Spleen (tissue), 11 donors: Measurements from ENCODE around the gene DOCK2. TPM values are rescaled to one million over a fixed set of nuclear protein-coding genes. Genes with fewer than 3 reads are reported as not detected.

ENCODE experiments used
- DNase-seq: peaks from one replicate; pipeline ENCODE4 v3.0.0-alpha.2; 2020
- H3K27ac ChIP-seq, 8 donors: fragments of 200-600 bp; sonication (generic) in 7 of 8; 1 replicate in 4 of 8; 2 replicates in 4 of 8; pipeline versions ENCODE4 v1.5.0 to v1.8.0; 2016 to 2021; ENCODE audit warnings: inconsistent platforms in 4 of 8, mild to moderate bottlenecking in 4 of 8, moderate library complexity in 1 of 8
- H3K27me3 ChIP-seq, 7 donors: fragments of 200-600 bp; sonication (generic) in 6 of 7; replicated peaks in 1 of 7; 1 replicate in 4 of 7; 2 replicates in 3 of 7; pipeline versions ENCODE4 v1.5.0 to v1.8.0; 2016 to 2021; ENCODE audit warnings: inconsistent platforms in 3 of 7, mild to moderate bottlenecking in 1 of 7
- H3K36me3 ChIP-seq, 6 donors: fragments of 200-600 bp; sonication (generic) in 5 of 6; 1 replicate in 4 of 6; 2 replicates in 2 of 6; pipeline versions ENCODE4 v1.5.0 to v1.8.0; 2016 to 2021; ENCODE audit warnings: inconsistent platforms in 2 of 6
- H3K4me1 ChIP-seq, 6 donors: fragments of 200-600 bp; sonication (generic) in 5 of 6; 1 replicate in 3 of 6; 2 replicates in 3 of 6; pipeline versions ENCODE4 v1.5.0 to v1.8.0; 2016 to 2021; ENCODE audit warnings: inconsistent platforms in 3 of 6
- H3K4me3 ChIP-seq, 8 donors: fragments of 200-600 bp; sonication (generic) in 7 of 8; 1 replicate in 4 of 8; 2 replicates in 4 of 8; pipeline versions ENCODE4 v1.5.0 to v1.8.0; 2016 to 2021; ENCODE audit warnings: inconsistent platforms in 4 of 8, mild to moderate bottlenecking in 4 of 8, moderate library complexity in 2 of 8
- H3K9me3 ChIP-seq, 8 donors: fragments of 200-600 bp; sonication (generic) in 7 of 8; 1 replicate in 4 of 8; 2 replicates in 4 of 8; pipeline versions ENCODE4 v1.5.0 to v1.8.0; 2016 to 2021; ENCODE audit warnings: inconsistent platforms in 4 of 8
- CTCF ChIP-seq, 11 experiments: fragments of 200-600 bp in 7 of 11; fragments of 450-650 bp in 4 of 11; sonication (generic) in 4 of 11; IDR thresholded peaks in 8 of 11; conservative IDR thresholded peaks in 3 of 11; 1 replicate in 7 of 11; 2 replicates in 4 of 11; pipeline versions ENCODE4 v1.4.0 to v1.8.0; 2016 to 2021; ENCODE audit warnings: antibody characterized with exemption in 11 of 11, inconsistent platforms in 4 of 11, mild to moderate bottlenecking in 1 of 11
- POLR2A ChIP-seq, 3 donors: fragments of 450-650 bp; IDR thresholded peaks; one replicate each; pipeline ENCODE4 v1.5.1; 2017; ENCODE audit warnings: antibody characterized with exemption in 3 of 3, mild to moderate bottlenecking in 1 of 3
- POLR2AphosphoS5 ChIP-seq, 3 donors: sonication (generic); formaldehyde crosslinking; IDR thresholded peaks; one replicate each; pipeline ENCODE4 v1.5.1; 2017; ENCODE audit warnings: antibody characterized with exemption in 3 of 3
- WGBS, 5 donors: extraction: QIAGEN DNeasy Blood & Tissue Kit in 3 of 5; methylation state at CpG; one replicate each; pipeline versions ENCODE4 v1.1.5 to v1.1.7; 2013 to 2018; 5-methylcytosine and 5-hydroxymethylcytosine counted together
- intact Hi-C: fragments of 100-400 bp; cut with DNase I; formaldehyde crosslinking; loops from one replicate; pipeline ENCODE4 v1.15.0; 2023; ENCODE audit warnings: low total_unique reads
- polyA plus RNA-seq, 3 donors: library from polyadenylated mRNA; stranded (reverse); fragments of 200-250 nt; gene quantifications; one replicate each; pipeline ENCODE4 v1.2.1, GENCODE V29; 2013
- total RNA-seq, 7 donors: library from RNA; depleted of rRNA in 3 of 7; stranded (reverse); fragments of >200 nt in 3 of 7; fragmentation: NEBNext Ultra II Directional in 4 of 7; extraction: Animal tissue kit (Norgen Biotek cat#: 25700) in 4 of 7; gene quantifications; one replicate each; pipeline versions ENCODE4 v1.1.0 to v1.2.1, GENCODE V29; 2016 to 2021
- donor health status: healthy with polysubstance abuse.
- donor health status: DM: no; HTN: no; CAD: no; lungs with moderate emphysema.
- donor health status: DM: no; HTN: no; CAD: no.
- donor health status: Bipolar disorder and iron deficiency.
- donor health status: healthy.
- donor health status: DM: no; HTN: no; CAD: no.
- donor health status: DM: yes; HTN: yes; CAD: no.

The DOCK2 gene
- total and polyA plus RNA-seq, 10 donors, result 30.6 to 321 (median 198) TPM

- intact Hi-C loops, result no loop called here
- no peaks in the 10 kb centered on the region for H3K4me1 ChIP-seq
- H3K36me3 ChIP-seq, result peaks cover 0 to 98% (median 87%) of the 10 kb centered on the region in 6 donors
- H3K9me3 ChIP-seq, result no peaks in the 10 kb centered on the region
- H3K4me3 ChIP-seq, result no peak overlapping the region
- 67 to 91% (median 77%) methylated on average over 3 of the region's 3 CpGs for WGBS, 5 donors
- no peaks in the 10 kb centered on the region for H3K27me3 ChIP-seq
- DNase-seq, result no peak
- TF ChIP-seq POLR2A (IDR thresholded peaks at IDR 0.05) (no peak), CTCF (IDR thresholded peaks at IDR 0.05 in 8 of 11, conservative IDR thresholded peaks at IDR 0.05 in 3 of 11) (no peak), POLR2AphosphoS5 (IDR thresholded peaks at IDR 0.05) (no peak)
- H3K27ac ChIP-seq, result no peak overlapping the region
Observed at GRCh38 chr5:170078458-170078857, 441.4 kb downstream of the DOCK2 start.

GRCh38 chr5:170078931-170079330, 441.9 kb downstream of the DOCK2 start:
- Histone ChIP-seq H3K9me3 (no peaks in the 10 kb centered on the region), H3K27me3 (no peaks in the 10 kb centered on the region), H3K36me3 (peaks cover 0 to 100% (median 92%) of the 10 kb centered on the region in 6 donors), H3K4me3 (no peak overlapping the region), H3K4me1 (no peaks in the 10 kb centered on the region), H3K27ac (no peak overlapping the region)
- 94 to 98% (median 96%) methylated on average over 13 of the region's 13 CpGs for WGBS, 5 donors
- intact Hi-C loops, result no loop called here
- TF ChIP-seq POLR2AphosphoS5 (IDR thresholded peaks at IDR 0.05) (no peak), POLR2A (IDR thresholded peaks at IDR 0.05) (no peak), CTCF (IDR thresholded peaks at IDR 0.05 in 8 of 11, conservative IDR thresholded peaks at IDR 0.05 in 3 of 11) (no peak)
- DNase-seq, result no peak

- Histone ChIP-seq H3K27me3 (no peaks in the 10 kb centered on the region), H3K27ac (no peak overlapping the region), H3K4me1 (no peaks in the 10 kb centered on the region), H3K36me3 (peaks cover 0 to 100% (median 90%) of the 10 kb centered on the region in 6 donors), H3K9me3 (no peaks in the 10 kb centered on the region), H3K4me3 (no peak overlapping the region)
- TF ChIP-seq POLR2A (IDR thresholded peaks at IDR 0.05) (no peak), CTCF (IDR thresholded peaks at IDR 0.05 in 8 of 11, conservative IDR thresholded peaks at IDR 0.05 in 3 of 11) (no peak), POLR2AphosphoS5 (IDR thresholded peaks at IDR 0.05) (no peak)
- intact Hi-C loops, result no loop called here
- WGBS, 5 donors, result 96 to 100% (median 100%) methylated on average over 1 of the region's 1 CpG
- no peak for DNase-seq
Observed at GRCh38 chr5:170080217-170080616, 443.1 kb downstream of the DOCK2 start.

- WGBS, 5 donors, result 74 to 95% (median 78%) methylated on average over 8 of the region's 8 CpGs
- Histone ChIP-seq H3K4me3 (no peak overlapping the region), H3K27me3 (no peaks in the 10 kb centered on the region), H3K36me3 (peaks cover 0 to 100% (median 88%) of the 10 kb centered on the region in 6 donors), H3K4me1 (no peaks in the 10 kb centered on the region), H3K27ac (no peak overlapping the region), H3K9me3 (no peaks in the 10 kb centered on the region)
- TF ChIP-seq CTCF (IDR thresholded peaks at IDR 0.05 in 8 of 11, conservative IDR thresholded peaks at IDR 0.05 in 3 of 11), result no peak
- TF ChIP-seq POLR2A (IDR thresholded peaks at IDR 0.05), result no peak
- no peak for TF ChIP-seq POLR2AphosphoS5 (IDR thresholded peaks at IDR 0.05)
- no peak for DNase-seq
- intact Hi-C loops, result no loop called here
Observed at GRCh38 chr5:170080786-170081445, 443.8 kb downstream of the DOCK2 start.
